ENCODE results near the gene SGIP1. TPM values are rescaled to one million over a fixed set of nuclear protein-coding genes. Genes with fewer than 3 reads are reported as not detected.

Gene SGIP1
- total RNA-seq, 1 donor from 2014 or later = 31.8 TPM

DNA sequence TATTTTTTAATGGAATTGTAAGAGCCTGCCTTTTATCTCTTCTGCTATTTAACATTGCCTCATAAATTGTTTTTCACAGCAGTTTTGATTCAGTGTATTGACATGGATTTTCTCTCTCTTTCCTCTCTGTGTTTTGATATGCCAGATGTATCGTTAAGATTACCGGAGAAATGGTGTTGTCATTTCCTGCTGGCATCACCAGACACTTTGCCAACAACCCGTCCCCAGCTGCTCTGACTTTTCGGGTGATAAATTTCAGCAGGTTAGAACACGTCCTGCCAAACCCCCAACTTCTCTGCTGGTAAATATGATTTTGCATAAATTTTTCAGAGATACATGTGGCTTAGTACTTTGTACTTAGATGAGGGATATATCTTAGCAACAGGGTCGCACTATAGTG lies 195.2 kb downstream of the SGIP1 start:
- H3K9me3 Mint-ChIP-seq (ENCODE audit: low read depth) = peaks cover 6% of the 10 kb centered on the region
- H3K4me1 Mint-ChIP-seq (ENCODE audit: low read depth) = peaks cover 35% of the 10 kb centered on the region
- no peaks in the 10 kb centered on the region for H3K27me3 Mint-ChIP-seq (ENCODE audit: low read depth)
- peaks cover 2% of the 10 kb centered on the region for H3K36me3 Mint-ChIP-seq (ENCODE audit: low read depth)
- DNase-seq (ENCODE audit: low spot score) = no peak
- TF ChIP-seq, protein P1, sequence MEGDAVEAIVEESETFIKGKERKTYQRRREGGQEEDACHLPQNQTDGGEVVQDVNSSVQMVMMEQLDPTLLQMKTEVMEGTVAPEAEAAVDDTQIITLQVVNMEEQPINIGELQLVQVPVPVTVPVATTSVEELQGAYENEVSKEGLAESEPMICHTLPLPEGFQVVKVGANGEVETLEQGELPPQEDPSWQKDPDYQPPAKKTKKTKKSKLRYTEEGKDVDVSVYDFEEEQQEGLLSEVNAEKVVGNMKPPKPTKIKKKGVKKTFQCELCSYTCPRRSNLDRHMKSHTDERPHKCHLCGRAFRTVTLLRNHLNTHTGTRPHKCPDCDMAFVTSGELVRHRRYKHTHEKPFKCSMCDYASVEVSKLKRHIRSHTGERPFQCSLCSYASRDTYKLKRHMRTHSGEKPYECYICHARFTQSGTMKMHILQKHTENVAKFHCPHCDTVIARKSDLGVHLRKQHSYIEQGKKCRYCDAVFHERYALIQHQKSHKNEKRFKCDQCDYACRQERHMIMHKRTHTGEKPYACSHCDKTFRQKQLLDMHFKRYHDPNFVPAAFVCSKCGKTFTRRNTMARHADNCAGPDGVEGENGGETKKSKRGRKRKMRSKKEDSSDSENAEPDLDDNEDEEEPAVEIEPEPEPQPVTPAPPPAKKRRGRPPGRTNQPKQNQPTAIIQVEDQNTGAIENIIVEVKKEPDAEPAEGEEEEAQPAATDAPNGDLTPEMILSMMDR (IDR thresholded peaks at IDR 0.05) = no peak
- no peak overlapping the region for H3K4me3 Mint-ChIP-seq (ENCODE audit: unreplicated experiment)
- no peak overlapping the region for H3K27ac Mint-ChIP-seq (ENCODE audit: unreplicated experiment)

DNA sequence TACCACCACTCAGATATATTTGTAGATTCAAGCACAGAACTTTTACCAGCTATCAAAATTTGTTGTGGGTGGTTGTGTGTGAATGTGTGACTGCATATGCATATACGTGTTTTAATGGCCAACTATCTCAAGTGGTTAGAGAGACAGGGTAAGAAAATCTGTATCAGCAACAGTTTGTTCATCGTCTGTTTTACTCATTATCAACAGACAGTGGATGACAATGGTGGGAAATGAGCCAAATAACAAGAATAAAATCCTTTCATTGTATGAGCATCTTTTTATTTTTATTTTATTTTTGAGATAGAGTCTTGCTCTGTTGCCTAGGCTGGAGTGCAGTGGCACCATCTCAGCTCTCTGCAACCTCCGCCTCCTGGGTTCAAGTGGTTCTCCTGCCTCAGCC lies 195.6 kb downstream of the SGIP1 start:
- TF ChIP-seq, protein P1 (IDR thresholded peaks at IDR 0.05) = no peak
- Mint-ChIP-seq H3K4me3 (ENCODE audit: unreplicated experiment) (no peak overlapping the region), H3K4me1 (ENCODE audit: low read depth) (peaks cover 31% of the 10 kb centered on the region), H3K27me3 (ENCODE audit: low read depth) (no peaks in the 10 kb centered on the region), H3K27ac (ENCODE audit: unreplicated experiment) (no peak overlapping the region), H3K36me3 (ENCODE audit: low read depth) (peaks cover 2% of the 10 kb centered on the region), H3K9me3 (ENCODE audit: low read depth) (peaks cover 6% of the 10 kb centered on the region)
- no peak for DNase-seq (ENCODE audit: low spot score)

DNA sequence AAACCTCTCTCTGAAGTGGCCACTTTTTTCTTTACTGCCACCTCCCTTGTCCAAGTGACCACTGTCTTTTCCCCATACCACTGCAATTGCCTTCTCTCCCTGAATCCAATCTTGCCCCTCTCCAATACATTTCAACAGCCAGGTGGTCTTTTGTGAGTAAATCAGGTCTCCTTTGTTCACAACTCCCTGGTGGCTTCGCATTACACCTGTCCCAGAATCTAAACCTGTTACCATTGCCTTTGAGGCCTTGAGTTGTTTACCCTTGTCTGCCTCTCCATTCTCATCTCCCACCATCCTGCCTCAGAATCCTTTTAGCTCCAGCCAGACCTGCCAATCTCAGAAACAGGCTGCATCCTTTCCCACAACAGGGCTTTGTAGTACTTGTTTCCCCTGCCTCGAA lies 196.5 kb downstream of the SGIP1 start:
- peaks cover 2% of the 10 kb centered on the region for H3K36me3 Mint-ChIP-seq (ENCODE audit: low read depth)
- no peak overlapping the region for H3K4me3 Mint-ChIP-seq (ENCODE audit: unreplicated experiment)
- peaks cover 6% of the 10 kb centered on the region for H3K9me3 Mint-ChIP-seq (ENCODE audit: low read depth)
- DNase-seq (ENCODE audit: low spot score) = no peak
- H3K27ac Mint-ChIP-seq (ENCODE audit: unreplicated experiment) = no peak overlapping the region
- TF ChIP-seq, protein P1 (IDR thresholded peaks at IDR 0.05) = no peak
- no peaks in the 10 kb centered on the region for H3K27me3 Mint-ChIP-seq (ENCODE audit: low read depth)
- peaks cover 23% of the 10 kb centered on the region for H3K4me1 Mint-ChIP-seq (ENCODE audit: low read depth)

DNA sequence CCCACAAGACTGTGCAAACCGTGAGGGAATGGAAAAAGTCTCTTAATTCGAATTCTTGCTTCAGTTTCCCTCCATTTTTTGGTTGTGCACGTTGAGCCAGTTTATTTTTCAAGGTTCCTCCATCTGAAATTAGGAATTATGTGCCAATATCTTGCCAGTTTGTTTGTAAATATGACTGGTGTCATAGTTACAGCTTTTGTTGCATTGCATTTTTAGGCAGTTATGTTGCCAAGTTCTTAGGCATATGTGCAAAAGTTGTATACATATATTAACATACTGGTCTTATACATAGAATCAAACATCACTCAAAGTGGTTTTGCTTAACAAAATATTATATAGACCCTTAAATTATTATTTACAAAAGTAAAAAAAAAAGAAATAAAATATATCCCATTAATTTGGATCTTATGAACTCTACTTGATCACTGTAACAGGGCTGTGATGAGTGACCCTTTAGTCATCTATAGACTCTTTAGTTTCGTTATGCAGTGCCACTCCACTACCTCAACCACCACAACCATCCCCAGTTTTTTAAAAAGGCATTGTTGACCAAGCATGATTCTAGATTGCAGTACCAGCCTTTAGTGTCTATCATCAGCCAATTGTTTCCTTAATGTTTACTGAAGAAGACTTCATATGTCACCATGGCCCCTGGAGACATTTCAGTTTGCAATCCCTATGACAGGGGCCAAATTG lies 197.4 kb downstream of the SGIP1 start:
- TF ChIP-seq, protein P1 (IDR thresholded peaks at IDR 0.05) = no peak
- H3K27me3 Mint-ChIP-seq (ENCODE audit: low read depth) = no peaks in the 10 kb centered on the region
- peaks cover 14% of the 10 kb centered on the region for H3K4me1 Mint-ChIP-seq (ENCODE audit: low read depth)

DNA sequence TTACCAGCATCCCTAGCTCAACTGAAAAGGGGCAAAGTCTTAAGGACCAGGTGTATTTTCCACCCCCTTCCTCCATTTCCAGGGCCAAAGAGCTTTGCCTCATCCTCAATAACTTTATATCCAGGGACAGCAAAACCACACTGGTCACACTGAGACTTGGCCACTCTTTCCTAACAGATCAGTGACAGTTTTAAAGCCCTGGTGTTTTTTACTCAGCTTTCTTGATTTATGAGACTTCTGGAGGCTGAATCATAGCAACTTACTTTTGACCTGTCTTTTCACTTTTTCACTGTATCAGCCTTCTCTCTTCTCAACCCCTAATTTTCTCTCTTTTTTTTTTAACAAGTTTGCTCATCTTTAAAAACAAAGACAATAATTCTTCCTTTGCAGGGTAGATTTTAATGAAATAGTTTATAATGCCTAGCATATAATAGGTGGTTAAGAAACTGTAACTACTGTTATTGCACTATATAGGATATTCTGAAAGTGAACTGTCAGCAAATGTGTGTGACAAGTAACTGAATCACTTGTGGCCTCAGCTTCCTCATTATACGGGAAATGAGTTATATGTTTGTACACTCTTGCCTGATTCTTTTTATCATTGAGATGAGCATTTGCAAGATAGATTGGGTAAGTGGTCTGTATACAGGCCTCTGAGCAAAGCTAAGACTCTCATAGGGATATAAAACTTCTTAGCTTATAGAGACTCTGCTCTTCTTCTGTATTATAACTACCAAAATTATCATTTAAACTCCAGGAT lies 198.6 kb downstream of the SGIP1 start:
- Mint-ChIP-seq H3K36me3 (ENCODE audit: low read depth) (peaks cover 2% of the 10 kb centered on the region), H3K4me1 (ENCODE audit: low read depth) (peaks cover 8% of the 10 kb centered on the region), H3K27ac (ENCODE audit: unreplicated experiment) (no peak overlapping the region), H3K4me3 (ENCODE audit: unreplicated experiment) (no peak overlapping the region), H3K27me3 (ENCODE audit: low read depth) (no peaks in the 10 kb centered on the region), H3K9me3 (ENCODE audit: low read depth) (peaks cover 6% of the 10 kb centered on the region)
- TF ChIP-seq, protein P1 (IDR thresholded peaks at IDR 0.05) = no peak
- DNase-seq (ENCODE audit: low spot score) = no peak

More for the DNA sequence above, 197.4 kb downstream of the SGIP1 start:
- no peak for DNase-seq (ENCODE audit: low spot score)
- no peak overlapping the region for H3K27ac Mint-ChIP-seq (ENCODE audit: unreplicated experiment)
- H3K4me3 Mint-ChIP-seq (ENCODE audit: unreplicated experiment) = no peak overlapping the region
- peaks cover 6% of the 10 kb centered on the region for H3K9me3 Mint-ChIP-seq (ENCODE audit: low read depth)
- H3K36me3 Mint-ChIP-seq (ENCODE audit: low read depth) = peaks cover 2% of the 10 kb centered on the region
